WTC11 (cell line): ENCODE results near the gene ITPRIP. TPM values are rescaled to one million over a fixed set of nuclear protein-coding genes. Genes with fewer than 3 reads are reported as not detected.
A peak's percentile ranks its signal among the peaks of the same experiment; 100 is the strongest.

Experiments
- ARID4B ChIP-seq: sonication (generic); formaldehyde crosslinking; IDR thresholded peaks from 2 replicates; pipeline ENCODE4 v1.8.0; 2023; ENCODE audit warnings: missing genetic modification reagents, mild to moderate bottlenecking, borderline replicate concordance
- E2F5 ChIP-seq: sonication (generic); formaldehyde crosslinking; IDR thresholded peaks from 2 replicates; pipeline ENCODE4 v1.8.1; 2022; ENCODE audit warnings: mild to moderate bottlenecking, moderate library complexity, missing genetic modification reagents
- ELF4 ChIP-seq: sonication (generic); formaldehyde crosslinking; IDR thresholded peaks from 2 replicates; pipeline ENCODE4 v1.8.1; 2022; ENCODE audit warnings: low read depth, mild to moderate bottlenecking, moderate library complexity, missing genetic modification reagents
- FOXP1 ChIP-seq: sonication (generic); formaldehyde crosslinking; IDR thresholded peaks from 2 replicates; pipeline ENCODE4 v1.8.0; 2022; ENCODE audit warnings: missing genetic modification reagents, mild to moderate bottlenecking, moderate library complexity, borderline replicate concordance
- FOXP4 ChIP-seq: sonication (generic); formaldehyde crosslinking; IDR thresholded peaks from 2 replicates; pipeline ENCODE4 v1.8.0; 2022; ENCODE audit warnings: mild to moderate bottlenecking, missing genetic modification reagents
- HMGXB4 ChIP-seq: sonication (generic); formaldehyde crosslinking; IDR thresholded peaks from 2 replicates; pipeline ENCODE4 v1.8.1; 2023; ENCODE audit warnings: mild to moderate bottlenecking, moderate library complexity, missing genetic modification reagents
- NFE2L1 ChIP-seq: sonication (generic); formaldehyde crosslinking; IDR thresholded peaks from 2 replicates; pipeline ENCODE4 v1.8.1; 2023; ENCODE audit warnings: missing genetic modification reagents
- NR1H2 ChIP-seq: sonication (generic); formaldehyde crosslinking; IDR thresholded peaks from 2 replicates; pipeline ENCODE4 v1.9.0; 2021; ENCODE audit warnings: mild to moderate bottlenecking, moderate library complexity, missing genetic modification reagents
- PRRX2 ChIP-seq: fragments of 250-450 bp; sonication (Bioruptor Pico); IDR thresholded peaks from 2 replicates; pipeline ENCODE4 v1.8.0; 2021; ENCODE audit warnings: mild to moderate bottlenecking
- TCF7 ChIP-seq: sonication (generic); formaldehyde crosslinking; IDR thresholded peaks from 2 replicates; pipeline ENCODE4 v1.8.0; 2022; ENCODE audit warnings: mild to moderate bottlenecking, low read depth, missing genetic modification reagents, moderate library complexity
- ZNF219 ChIP-seq: sonication (generic); formaldehyde crosslinking; IDR thresholded peaks from 2 replicates; pipeline ENCODE4 v1.8.0; 2023; ENCODE audit warnings: missing genetic modification reagents, mild to moderate bottlenecking, borderline replicate concordance
- ZNF263 ChIP-seq: sonication (generic); formaldehyde crosslinking; IDR thresholded peaks from 2 replicates; pipeline ENCODE4 v1.8.1; 2022; ENCODE audit warnings: low read depth, mild to moderate bottlenecking, moderate library complexity, missing genetic modification reagents
- ZNF532 ChIP-seq: fragments of 250-450 bp; sonication (Bioruptor Pico); IDR thresholded peaks from 2 replicates; pipeline ENCODE4 v1.9.0; 2021; ENCODE audit warnings: mild to moderate bottlenecking, borderline replicate concordance
- total RNA-seq: library from RNA; stranded (reverse); gene quantifications from 3 replicates; pipeline ENCODE4 v1.2.3, GENCODE V29; 2021
- TF ChIP-seq, protein P1 (sequence below): sonication (generic); formaldehyde crosslinking; IDR thresholded peaks from 2 replicates; pipeline ENCODE4 v1.8.0; 2022; ENCODE audit warnings: mild to moderate bottlenecking, missing genetic modification reagents

The ITPRIP gene
- total RNA-seq, 1 experiment from 2014 or later: 16.8 TPM

- TF ChIP-seq ARID4B (CRISPR knock-in tag) (peak; percentile 78; the same call in 1 of the 2 replicates), NR1H2 (CRISPR knock-in tag) (no peak), ELF4 (CRISPR knock-in tag) (no peak), TCF7 (CRISPR knock-in tag) (no peak), E2F5 (CRISPR knock-in tag) (peak; percentile 91; the same call in 1 of the 2 replicates), HMGXB4 (CRISPR knock-in tag) (peak; percentile 94; the same call in 1 of the 2 replicates), PRRX2 (CRISPR knock-in tag) (no peak), ZNF532 (CRISPR knock-in tag) (no peak), ZNF219 (CRISPR knock-in tag) (no peak), ZNF263 (no peak), FOXP1 (CRISPR knock-in tag) (peak; percentile 82; the same call in 1 of the 2 replicates), FOXP4 (no peak; the same call in 1 of the 2 replicates), NFE2L1 (CRISPR knock-in tag) (no peak)
- TF ChIP-seq, protein P1, sequence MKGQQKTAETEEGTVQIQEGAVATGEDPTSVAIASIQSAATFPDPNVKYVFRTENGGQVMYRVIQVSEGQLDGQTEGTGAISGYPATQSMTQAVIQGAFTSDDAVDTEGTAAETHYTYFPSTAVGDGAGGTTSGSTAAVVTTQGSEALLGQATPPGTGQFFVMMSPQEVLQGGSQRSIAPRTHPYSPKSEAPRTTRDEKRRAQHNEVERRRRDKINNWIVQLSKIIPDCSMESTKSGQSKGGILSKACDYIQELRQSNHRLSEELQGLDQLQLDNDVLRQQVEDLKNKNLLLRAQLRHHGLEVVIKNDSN (CRISPR knock-in tag): no peak
Observed at GRCh38 chr10:104337985-104338735, at the start of gene ITPRIP (continued).
